Stimulated activated effector memory CD8-positive, alpha-beta T cell treated with anti-CD3 and anti-CD28 coated beads, Interleukin-12 subunit alpha, Interleukin-12 subunit beta, amount 100 ng/mL, for 72 hours (primary cell): ENCODE measurements around the gene GOLT1B.
A peak's percentile ranks its signal among the peaks of the same experiment; 100 is the strongest.

ENCODE experiments used
- ATAC-seq: fragments of 150-1000 bp; cut with Tn5 transposase; 2 replicates; pipeline ENCODE4 v1.10.0; 2021
- DNase-seq, 2 donors: peaks; one replicate each; pipeline ENCODE4 v3.0.0; 2021 to 2022; ENCODE audit warnings: low spot score in 2 of 2
- H3K27ac Mint-ChIP-seq: one replicate; pipeline ENCODE4 v1.8.0; 2022; ENCODE audit warnings: mild to moderate bottlenecking, mixed read lengths
- H3K36me3 Mint-ChIP-seq: one replicate; pipeline ENCODE4 v1.8.0; 2022; ENCODE audit warnings: mild to moderate bottlenecking, mixed read lengths
- H3K4me1 Mint-ChIP-seq: one replicate; pipeline ENCODE4 v1.8.0; 2022; ENCODE audit warnings: mixed read lengths
- H3K4me3 Mint-ChIP-seq: one replicate; pipeline ENCODE4 v1.8.0; 2022; ENCODE audit warnings: mild to moderate bottlenecking, mixed read lengths
- H3K9me3 Mint-ChIP-seq: one replicate; pipeline ENCODE4 v1.8.0; 2022; ENCODE audit warnings: mixed read lengths

Gene GOLT1B

DNA sequence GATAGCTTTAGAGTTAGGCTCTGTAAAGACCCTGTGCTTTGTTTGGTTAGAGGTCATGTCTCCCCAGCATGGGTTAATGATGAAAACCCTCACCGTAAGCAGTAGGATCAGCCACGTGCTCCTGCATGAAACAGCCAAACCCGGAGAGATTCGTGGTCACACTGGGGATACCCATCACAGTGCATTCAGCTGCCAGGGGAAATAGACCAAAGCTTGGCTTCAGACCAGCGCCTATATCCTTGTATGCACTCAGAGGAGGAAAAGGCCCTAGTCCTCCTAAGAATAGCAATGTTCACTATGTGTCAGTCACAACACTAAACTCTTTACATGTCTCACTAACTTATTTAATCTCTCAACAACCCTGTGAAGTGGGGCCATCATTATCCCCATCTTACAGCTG is 40.8 kb downstream of the GOLT1B start:
- no peaks in the 10 kb centered on the region for H3K4me1 Mint-ChIP-seq
- H3K36me3 Mint-ChIP-seq: no peaks in the 10 kb centered on the region
- H3K4me3 Mint-ChIP-seq: no peak overlapping the region
- no peak overlapping the region for H3K27ac Mint-ChIP-seq
- ATAC-seq (no peak), DNase-seq (no peak)
- no peaks in the 10 kb centered on the region for H3K9me3 Mint-ChIP-seq

DNA sequence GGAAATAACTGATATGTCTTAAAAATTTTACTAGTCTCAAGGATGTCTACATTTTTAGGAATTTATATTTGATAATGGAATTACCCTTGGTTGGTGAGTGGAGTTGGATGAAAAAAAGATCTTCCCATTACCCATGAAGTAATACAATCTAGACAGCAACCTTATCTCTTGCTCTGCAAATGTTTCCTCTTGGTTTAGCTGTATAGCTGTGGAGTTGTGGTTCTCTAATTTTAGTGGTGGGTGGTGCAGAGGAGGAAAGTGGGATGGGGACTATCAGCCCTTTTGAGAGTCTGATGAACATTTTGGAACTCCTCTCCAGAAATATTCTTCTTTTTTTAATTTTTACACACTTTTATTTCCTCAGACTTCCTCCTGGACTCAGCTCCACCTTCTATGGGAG is 41.6 kb downstream of the GOLT1B start:
- Mint-ChIP-seq H3K4me3 (no peak overlapping the region), H3K4me1 (no peaks in the 10 kb centered on the region), H3K36me3 (no peaks in the 10 kb centered on the region), H3K9me3 (no peaks in the 10 kb centered on the region), H3K27ac (no peak overlapping the region)
- ATAC-seq (no peak), DNase-seq (no peak)

DNA sequence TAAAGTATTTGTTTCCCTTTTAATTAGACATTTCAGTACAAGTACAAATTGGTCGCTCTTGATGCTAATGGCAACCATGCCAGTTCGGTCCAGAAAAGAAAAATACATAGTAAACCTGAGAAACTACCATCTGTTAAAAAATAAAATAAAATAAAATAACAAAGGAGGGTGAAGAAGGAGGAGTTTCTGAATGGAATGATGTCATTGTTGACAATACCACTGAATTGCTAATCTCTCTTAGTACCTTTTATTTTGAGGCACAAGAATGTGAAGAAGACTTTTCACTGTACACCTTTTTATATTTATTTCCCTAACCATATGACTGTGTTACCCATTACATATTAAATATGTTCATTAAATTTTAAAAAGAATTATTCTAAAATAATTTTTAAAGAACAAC is 44.0 kb downstream of the GOLT1B start:
- Mint-ChIP-seq H3K27ac (no peak overlapping the region), H3K36me3 (no peaks in the 10 kb centered on the region), H3K9me3 (no peaks in the 10 kb centered on the region), H3K4me3 (no peak overlapping the region), H3K4me1 (no peaks in the 10 kb centered on the region)
- ATAC-seq: no peak
- no peak for DNase-seq

DNA sequence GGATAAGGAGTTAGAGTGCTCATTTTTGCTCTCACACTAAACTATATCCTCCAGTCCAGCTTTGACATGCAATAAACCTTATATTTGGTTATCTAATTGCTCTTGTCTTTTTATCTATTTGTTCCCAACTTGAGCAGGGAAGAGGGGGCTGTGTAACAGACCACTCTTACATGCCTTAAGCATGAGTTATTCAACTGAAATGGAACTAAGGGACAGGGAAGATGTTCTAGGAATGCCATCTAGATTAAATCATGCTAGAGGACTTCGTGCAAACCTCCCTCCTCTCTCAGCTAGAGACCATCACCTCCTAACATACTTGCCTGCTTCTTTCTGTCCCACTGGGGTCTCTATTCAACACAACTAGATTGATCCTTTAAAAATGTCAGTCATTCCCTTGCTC is 45.1 kb downstream of the GOLT1B start:
- Mint-ChIP-seq H3K27ac (no peak overlapping the region), H3K4me1 (no peaks in the 10 kb centered on the region), H3K4me3 (no peak overlapping the region), H3K9me3 (no peaks in the 10 kb centered on the region), H3K36me3 (no peaks in the 10 kb centered on the region)
- ATAC-seq: no peak
- DNase-seq: no peak

DNA sequence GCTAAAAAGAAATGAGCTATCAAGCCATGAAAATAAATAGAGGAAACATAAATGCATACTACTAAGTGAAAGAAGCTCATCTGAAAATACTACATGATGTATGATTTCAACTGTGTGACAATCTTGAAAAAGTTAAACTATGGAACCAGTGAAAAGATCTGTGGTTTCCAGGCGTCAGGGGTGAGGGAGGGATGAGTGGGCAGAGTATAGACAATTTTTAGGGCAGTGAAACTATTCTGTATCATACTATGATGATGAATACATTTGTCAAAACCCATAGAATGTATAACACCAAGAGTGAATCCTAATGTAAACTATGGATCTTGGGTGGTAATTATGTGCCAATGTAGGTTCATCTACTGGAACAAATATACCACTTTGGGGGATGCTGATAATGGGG is 45.8 kb downstream of the GOLT1B start:
- ATAC-seq (peak; percentile 95), DNase-seq (no peak)
- Mint-ChIP-seq H3K4me1 (no peaks in the 10 kb centered on the region), H3K9me3 (no peaks in the 10 kb centered on the region), H3K4me3 (no peak overlapping the region), H3K36me3 (no peaks in the 10 kb centered on the region), H3K27ac (no peak overlapping the region)

DNA sequence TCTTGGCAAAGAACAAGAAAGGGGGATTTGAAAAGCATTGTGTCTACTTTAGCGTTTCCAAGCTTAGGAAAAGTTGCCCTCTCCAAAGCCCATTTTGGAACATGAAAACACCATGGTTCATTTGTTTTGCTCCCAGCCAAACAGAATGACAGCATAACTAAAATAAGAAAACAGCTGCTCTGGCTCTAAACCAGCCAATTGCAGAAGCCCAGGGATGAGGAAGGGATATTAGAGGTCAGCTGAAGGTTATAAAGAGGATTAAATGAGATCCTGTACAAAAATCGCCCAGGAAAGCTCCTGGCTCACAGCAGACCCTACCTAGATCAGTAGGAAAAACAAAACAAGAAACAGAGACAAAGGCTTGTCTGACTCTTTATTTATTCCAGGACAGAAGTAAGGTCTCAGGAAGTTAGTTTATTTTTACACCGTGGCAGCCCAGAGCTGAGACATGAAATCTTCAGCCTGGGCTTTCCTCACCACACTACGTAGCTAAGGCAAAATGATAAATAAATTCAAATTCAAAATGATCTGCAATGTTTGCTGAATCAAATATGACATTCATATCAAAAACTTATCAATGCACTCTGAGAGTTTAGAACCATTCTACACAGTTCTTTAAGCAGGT is 50.4 kb downstream of the GOLT1B start:
- H3K4me3 Mint-ChIP-seq: no peak overlapping the region
- no peak for DNase-seq
- no peak for ATAC-seq
- H3K4me1 Mint-ChIP-seq: no peaks in the 10 kb centered on the region
- H3K27ac Mint-ChIP-seq: no peak overlapping the region
- no peaks in the 10 kb centered on the region for H3K36me3 Mint-ChIP-seq
- H3K9me3 Mint-ChIP-seq: no peaks in the 10 kb centered on the region

DNA sequence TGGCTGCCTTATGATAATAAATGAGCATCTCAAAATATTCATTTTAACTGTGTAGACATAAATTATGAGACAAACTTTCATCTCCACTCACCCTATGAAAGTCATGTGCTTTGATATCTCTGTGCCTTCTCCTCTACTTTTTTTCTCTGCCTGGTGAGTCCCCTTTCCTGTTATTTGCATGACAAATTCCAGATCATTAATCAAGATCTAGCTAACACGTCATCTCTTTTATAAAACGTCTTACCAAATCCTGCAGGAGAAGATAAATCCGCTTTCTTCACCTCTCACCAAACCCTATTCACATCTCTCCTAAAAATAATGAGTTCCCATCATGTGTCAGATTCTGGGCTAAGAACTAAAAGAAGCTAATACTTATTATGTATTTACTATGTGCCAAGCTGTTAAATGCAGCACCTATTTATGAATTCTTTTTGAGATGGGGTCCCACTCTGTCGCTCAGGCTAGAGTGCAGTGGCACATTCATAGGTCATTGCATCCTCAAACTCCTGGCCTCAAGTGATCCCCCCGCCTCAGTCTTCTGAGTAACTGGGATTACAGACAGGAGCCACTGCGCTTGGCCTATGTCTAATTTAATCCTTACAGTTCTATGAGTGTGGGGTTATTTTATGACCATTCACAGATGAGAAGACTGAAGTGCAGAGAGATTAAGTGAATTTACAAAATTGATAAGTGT is 51.2 kb downstream of the GOLT1B start:
- ATAC-seq (no peak), DNase-seq (no peak)
- Mint-ChIP-seq H3K4me3 (no peak overlapping the region), H3K36me3 (no peaks in the 10 kb centered on the region), H3K4me1 (no peaks in the 10 kb centered on the region), H3K27ac (no peak overlapping the region), H3K9me3 (no peaks in the 10 kb centered on the region)

DNA sequence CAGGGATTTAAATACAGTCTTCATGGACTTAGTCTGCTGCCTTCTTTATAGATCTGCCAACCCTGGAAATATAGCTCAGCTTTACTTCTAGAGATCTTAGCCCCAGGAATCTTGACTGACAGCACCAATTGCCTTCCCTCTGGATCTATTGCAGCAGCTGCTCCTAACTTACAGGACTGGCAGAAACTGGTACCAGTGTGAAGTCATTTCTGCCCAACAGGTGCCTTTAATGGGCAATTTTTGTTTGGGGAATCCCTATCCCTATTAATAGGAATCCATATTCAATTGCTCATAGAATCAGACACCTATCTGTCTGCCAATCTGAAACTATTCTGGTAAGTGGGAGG is 51.7 kb downstream of the GOLT1B start:
- H3K4me3 Mint-ChIP-seq: no peak overlapping the region
- DNase-seq (no peak), ATAC-seq (no peak)
- no peaks in the 10 kb centered on the region for H3K9me3 Mint-ChIP-seq
- H3K4me1 Mint-ChIP-seq: no peaks in the 10 kb centered on the region
- no peak overlapping the region for H3K27ac Mint-ChIP-seq
- H3K36me3 Mint-ChIP-seq: no peaks in the 10 kb centered on the region

DNA sequence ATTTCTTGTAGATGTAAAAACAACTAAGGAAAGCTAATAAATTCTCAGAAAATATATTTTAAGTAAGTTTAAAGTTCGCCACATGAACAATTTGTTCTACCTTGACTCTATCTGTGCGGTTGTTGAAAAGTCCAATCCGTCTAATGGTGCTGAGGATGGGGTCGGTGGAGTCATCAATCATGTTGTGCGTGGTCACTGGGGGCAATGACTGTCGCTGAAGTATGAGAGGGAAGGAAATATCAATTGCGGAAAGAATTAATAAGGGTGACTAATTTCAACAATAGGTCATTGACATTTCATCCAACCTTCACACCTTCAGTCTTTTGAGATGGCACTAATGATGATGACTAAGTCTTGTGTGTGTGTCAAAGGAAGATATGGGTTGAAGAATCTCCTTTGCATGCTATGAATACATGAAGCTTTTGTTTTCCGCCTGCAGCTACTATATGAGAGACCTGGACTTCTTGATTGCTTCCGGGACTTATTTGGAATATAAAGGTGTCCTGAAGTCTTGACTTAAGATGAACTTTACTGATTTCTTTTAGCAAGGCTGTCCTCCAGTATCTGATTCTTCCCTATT is 56.6 kb downstream of the GOLT1B start:
- Mint-ChIP-seq H3K27ac (no peak overlapping the region), H3K36me3 (no peaks in the 10 kb centered on the region), H3K4me1 (no peaks in the 10 kb centered on the region), H3K9me3 (no peaks in the 10 kb centered on the region), H3K4me3 (no peak overlapping the region)
- DNase-seq (no peak), ATAC-seq (peak; percentile 23)

DNA sequence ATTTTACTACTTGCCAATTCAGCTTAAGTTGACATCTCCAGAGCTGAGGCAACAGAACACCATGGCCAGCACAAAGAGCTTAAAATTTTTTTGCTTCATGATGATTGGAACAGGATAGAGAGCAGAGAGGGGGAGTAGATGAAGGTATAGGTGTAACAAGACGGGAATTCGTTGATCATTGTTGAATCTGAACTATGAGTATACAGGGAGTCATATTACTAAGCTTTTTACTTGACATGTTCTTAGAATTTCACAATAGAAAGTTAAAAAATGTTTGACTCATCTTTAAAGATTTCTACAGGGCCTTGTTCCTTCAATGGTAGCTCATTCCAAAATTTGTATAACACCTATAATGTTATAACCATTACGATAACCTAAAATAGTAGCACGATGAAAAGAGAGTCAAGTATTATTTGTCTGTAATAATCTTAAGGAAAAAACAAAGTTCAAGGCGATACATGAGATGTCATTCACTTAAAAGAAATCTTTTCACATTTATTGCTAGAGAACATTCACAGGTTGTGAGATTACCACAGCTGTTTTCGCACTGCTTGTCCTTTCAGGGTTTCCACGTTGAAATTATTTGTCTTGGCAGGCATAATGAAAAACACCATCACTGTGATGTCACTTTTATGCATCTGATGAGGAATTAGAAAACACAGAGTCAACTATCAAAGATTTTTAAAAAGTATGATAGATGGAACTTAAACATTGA is 58.4 kb downstream of the GOLT1B start:
- ATAC-seq: peak; percentile 79
- Mint-ChIP-seq H3K9me3 (no peaks in the 10 kb centered on the region), H3K4me3 (no peak overlapping the region), H3K36me3 (no peaks in the 10 kb centered on the region), H3K27ac (peak overlapping the region; percentile 32), H3K4me1 (no peaks in the 10 kb centered on the region)
- DNase-seq: no peak

DNA sequence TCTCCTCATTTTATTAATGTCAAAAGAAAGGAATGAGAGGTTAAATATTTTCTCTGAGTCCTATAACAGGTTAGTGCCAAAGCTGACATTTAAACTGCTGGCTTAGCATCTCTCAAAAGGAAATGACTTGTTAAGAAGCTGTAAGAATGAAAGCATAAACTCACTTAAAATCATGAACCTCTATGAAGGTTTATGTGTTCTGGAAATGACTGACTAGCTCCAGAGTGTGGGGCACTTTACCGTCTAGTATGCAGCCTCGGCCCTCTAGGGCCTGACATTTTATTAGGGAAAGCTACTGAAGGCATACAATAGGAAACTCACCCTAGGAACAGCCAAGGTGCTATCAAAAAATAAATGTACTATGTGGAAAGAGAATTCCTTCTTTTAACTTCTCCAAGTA is 59.6 kb downstream of the GOLT1B start:
- Mint-ChIP-seq H3K4me3 (no peak overlapping the region), H3K4me1 (no peaks in the 10 kb centered on the region), H3K36me3 (no peaks in the 10 kb centered on the region), H3K9me3 (no peaks in the 10 kb centered on the region), H3K27ac (no peak overlapping the region)
- DNase-seq: no peak
- peak; percentile 96 for ATAC-seq

DNA sequence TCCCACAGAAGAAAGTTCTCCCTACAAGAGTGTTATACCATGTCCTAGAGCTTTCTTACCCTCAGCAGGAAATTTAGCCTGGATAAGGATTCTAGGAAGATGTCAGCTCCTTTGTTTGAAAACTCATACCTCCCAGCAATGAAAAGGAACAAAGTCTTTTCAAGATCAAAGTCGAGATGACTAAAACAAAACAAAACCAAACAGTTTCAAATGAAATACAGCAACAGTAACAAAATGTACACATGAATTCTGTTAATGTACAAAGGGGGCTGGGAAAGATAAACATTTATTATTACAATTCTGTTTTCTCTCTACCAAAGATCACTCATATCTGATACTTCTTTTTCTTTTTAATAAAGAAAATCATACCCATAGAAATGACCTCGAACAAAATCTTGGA is 61.3 kb downstream of the GOLT1B start:
- Mint-ChIP-seq H3K4me3 (no peak overlapping the region), H3K36me3 (no peaks in the 10 kb centered on the region), H3K4me1 (no peaks in the 10 kb centered on the region), H3K27ac (no peak overlapping the region), H3K9me3 (no peaks in the 10 kb centered on the region)
- no peak for ATAC-seq
- DNase-seq: no peak

DNA sequence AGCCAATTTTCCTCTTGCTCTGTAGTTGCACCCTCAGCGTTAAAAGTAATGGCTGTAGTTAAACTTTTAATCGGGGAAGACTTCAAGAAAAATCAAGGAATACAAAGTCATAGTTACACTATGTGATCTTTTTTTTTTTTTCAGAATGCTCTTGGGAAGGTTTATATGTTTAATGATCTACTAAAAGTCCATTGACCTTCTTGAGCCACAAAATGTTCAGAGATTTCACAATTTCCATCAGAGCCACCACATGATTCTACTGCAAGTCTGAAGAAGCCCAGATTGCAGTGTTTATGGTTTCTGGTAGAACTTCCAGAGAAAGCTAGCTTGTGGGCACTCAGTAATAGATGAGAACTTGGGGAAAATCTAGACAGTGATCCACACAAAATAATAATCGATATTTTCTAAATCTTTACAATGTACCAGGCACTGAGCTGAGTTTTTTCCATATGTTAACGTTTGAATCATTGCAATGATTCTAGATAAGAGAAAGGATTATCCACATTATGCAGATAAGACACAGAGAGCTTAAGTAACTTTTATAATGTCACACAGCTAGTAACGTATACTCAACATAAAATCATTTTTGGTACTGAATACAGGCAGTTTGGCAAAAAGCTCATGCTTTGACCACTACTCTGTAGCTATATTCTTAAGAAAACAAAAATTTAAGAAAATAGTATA is 64.8 kb downstream of the GOLT1B start:
- no peak overlapping the region for H3K27ac Mint-ChIP-seq

DNA sequence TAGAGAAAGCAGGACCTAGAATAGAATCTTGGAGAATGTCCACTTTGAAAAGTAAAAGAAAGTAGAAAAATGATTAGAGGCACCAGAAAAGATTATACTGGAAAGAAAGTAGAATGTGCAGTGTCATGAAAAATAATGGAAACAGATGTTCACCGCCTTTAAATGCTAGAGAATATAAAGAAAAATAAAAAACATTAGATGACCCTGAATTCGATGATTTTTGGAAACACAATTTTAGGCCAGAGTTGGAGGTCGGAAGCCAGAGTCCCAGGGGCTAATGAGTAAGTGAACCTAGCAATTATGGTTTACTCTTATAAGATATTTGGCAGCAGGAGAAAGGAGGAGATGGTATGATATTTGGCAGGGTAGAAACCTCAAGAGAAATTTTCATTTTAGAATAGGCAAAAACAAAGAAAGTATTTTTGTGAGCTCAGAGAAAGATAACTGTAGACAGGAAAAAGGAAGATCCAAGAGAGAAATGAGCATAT is 65.4 kb downstream of the GOLT1B start:
- no peak overlapping the region for H3K27ac Mint-ChIP-seq
- H3K4me1 Mint-ChIP-seq: no peaks in the 10 kb centered on the region
- no peak for ATAC-seq
- DNase-seq: no peak
- no peaks in the 10 kb centered on the region for H3K9me3 Mint-ChIP-seq
- H3K4me3 Mint-ChIP-seq: no peak overlapping the region
- no peaks in the 10 kb centered on the region for H3K36me3 Mint-ChIP-seq

More for the DNA sequence above, 64.8 kb downstream of the GOLT1B start:
- DNase-seq (no peak), ATAC-seq (no peak)
- Mint-ChIP-seq H3K4me3 (no peak overlapping the region), H3K9me3 (no peaks in the 10 kb centered on the region), H3K4me1 (no peaks in the 10 kb centered on the region), H3K36me3 (no peaks in the 10 kb centered on the region)
